HepG2 (cell line): Measurements from ENCODE around the gene FUZ. TPM values are rescaled to one million over a fixed set of nuclear protein-coding genes. Genes with fewer than 3 reads are reported as not detected.
A peak's percentile ranks its signal among the peaks of the same experiment; 100 is the strongest.

ENCODE experiments used
- ATAC-seq: fragments of 200-7000 bp; cut with Tn5 transposase; 3 replicates; pipeline ENCODE4 v1.9.1; 2020; ENCODE audit warnings: mild to moderate bottlenecking, moderate library complexity
- BruUV-seq: library from RNA; stranded (reverse); fragments of 400-500 nt; replicated peaks from 2 replicates; lab custom pipeline; 2021; lab: Mats Ljungman, UMichigan
- CTCF ChIA-PET: fragments of 300-600 bp; formaldehyde crosslinking; extraction: SDS; loops from one replicate; lab custom pipeline; 2021; ENCODE audit warnings: low total read pairs, inconsistent platforms, low intra/inter-chr PET ratio; lab: Yijun Ruan, JAX
- POLR2A ChIA-PET: fragments of 350-600 bp; sonication (Branson Sonifier 250); formaldehyde crosslinking; loops from one replicate; lab custom pipeline; 2020; ENCODE audit warnings: antibody characterized with exemption, inconsistent platforms; lab: Yijun Ruan, JAX
- DNase-seq: peaks from one replicate; pipeline ENCODE4 v3.0.0-alpha.2; 2015; ENCODE audit warnings: low spot score
- FAIRE-seq: peaks from 3 replicates; lab custom pipeline; 2011; peaks lifted over from hg19 to GRCh38; lab: Jason Lieb, UNC
- H2AFZ ChIP-seq: one replicate; pipeline ENCODE4 v1.6.1; 2011; ENCODE audit warnings: low read length, inconsistent platforms
- H3K27ac ChIP-seq: fragments of 300-600 bp; 3 replicates; pipeline ENCODE4 v1.8.0; 2011; ENCODE audit warnings: mixed run types, mild to moderate bottlenecking, mixed read lengths, low read length, inconsistent platforms; ENCODE audit not compliant: insufficient read depth; ENCODE audit errors: extremely low read length
- H3K27me3 ChIP-seq, 2 experiments: fragments of 200-600 bp in 1 of 2; 2 replicates in 1 of 2; 3 replicates in 1 of 2; pipeline versions ENCODE4 v1.6.0 to v1.8.0; 2011; ENCODE audit warnings: low read length in 2 of 2, mild to moderate bottlenecking in 2 of 2, moderate library complexity in 2 of 2, inconsistent platforms in 1 of 2; ENCODE audit not compliant: insufficient read depth in 2 of 2, control insufficient read depth in 1 of 2
- H3K36me3 ChIP-seq, 2 experiments: fragments of 200-600 bp in 1 of 2; replicated peaks in 1 of 2; 2 replicates in 1 of 2; 3 replicates in 1 of 2; pipeline versions ENCODE4 v1.5.1 to v1.8.0; 2011; ENCODE audit warnings: low read length in 2 of 2, inconsistent platforms in 1 of 2; ENCODE audit not compliant: insufficient read depth in 2 of 2, control insufficient read depth in 1 of 2
- H3K4me1 ChIP-seq: 2 replicates; pipeline ENCODE4 v1.5.1; 2012; ENCODE audit warnings: low read length, inconsistent platforms; ENCODE audit not compliant: insufficient read depth
- H3K4me2 ChIP-seq: 2 replicates; pipeline ENCODE4 v1.6.0; 2011; ENCODE audit warnings: low read depth, low read length, inconsistent platforms
- H3K4me3 ChIP-seq, 3 experiments: fragments of 200-600 bp in 1 of 3; sonication (generic), shearing (Covaris generic) in 1 of 3; replicated peaks in 1 of 3; 2 replicates each; pipeline ENCODE4 v1.5.1; 2011 to 2016; ENCODE audit warnings: low read length in 3 of 3, inconsistent platforms in 2 of 3, low read depth in 2 of 3, mild to moderate bottlenecking in 2 of 3, control low read depth in 1 of 3, mixed read lengths in 1 of 3; ENCODE audit not compliant: insufficient read depth in 1 of 3
- H3K79me2 ChIP-seq: one replicate; pipeline ENCODE4 v1.6.1; 2011; ENCODE audit warnings: low read length, inconsistent platforms; ENCODE audit not compliant: insufficient read depth
- H3K9ac ChIP-seq: 2 replicates; pipeline ENCODE4 v1.6.0; 2011; ENCODE audit warnings: mild to moderate bottlenecking, low read depth, low read length, inconsistent platforms; ENCODE audit not compliant: insufficient read depth
- H3K9me3 ChIP-seq: 2 replicates; pipeline ENCODE4 v1.5.1; 2012; ENCODE audit warnings: mild to moderate bottlenecking, low read length
- H4K20me1 ChIP-seq: 2 replicates; pipeline ENCODE4 v1.6.0; 2011; ENCODE audit warnings: inconsistent platforms, mild to moderate bottlenecking, low read length, moderate library complexity; ENCODE audit not compliant: insufficient read depth
- BRF2 ChIP-seq: sonication (generic); formaldehyde crosslinking; IDR thresholded peaks from 2 replicates; pipeline ENCODE4 v1.8.1; 2022; ENCODE audit warnings: mild to moderate bottlenecking, missing genetic modification reagents
- ETV5 ChIP-seq: IDR thresholded peaks from 2 replicates; pipeline ENCODE4 v1.6.1; 2018; ENCODE audit warnings: missing biosample characterization, missing genetic modification reagents, inconsistent platforms, borderline replicate concordance
- MAF1 ChIP-seq: sonication (generic); formaldehyde crosslinking; IDR thresholded peaks from 2 replicates; pipeline ENCODE4 v1.5.0; 2020; ENCODE audit warnings: missing genetic modification reagents, borderline replicate concordance
- PLRG1 ChIP-seq: fragments of 450-650 bp; conservative IDR thresholded peaks from 2 replicates; pipeline ENCODE4 v1.6.1; 2016
- PRMT3 ChIP-seq: sonication (generic); formaldehyde crosslinking; IDR thresholded peaks from 2 replicates; pipeline ENCODE4 v1.8.1; 2022; ENCODE audit warnings: low read depth, mild to moderate bottlenecking, moderate library complexity, missing genetic modification reagents, borderline replicate concordance
- RELA ChIP-seq: sonication (generic); formaldehyde crosslinking; IDR thresholded peaks from 2 replicates; pipeline ENCODE4 v1.4.0; 2020; ENCODE audit warnings: missing genetic modification reagents
- TIGD3 ChIP-seq: sonication (generic); formaldehyde crosslinking; IDR thresholded peaks from 2 replicates; pipeline ENCODE4 v1.5.1; 2020; ENCODE audit warnings: mild to moderate bottlenecking, missing genetic modification reagents, borderline replicate concordance
- XRCC5 ChIP-seq: fragments of 200-400 bp; formaldehyde crosslinking; optimal IDR thresholded peaks from 2 replicates; pipeline ENCODE3; 2017; ENCODE audit warnings: mild to moderate bottlenecking, low read length
- ZBTB38 ChIP-seq: sonication (generic); formaldehyde crosslinking; IDR thresholded peaks from 2 replicates; pipeline ENCODE4 v1.5.1; 2020; ENCODE audit warnings: mild to moderate bottlenecking, missing genetic modification reagents
- ZKSCAN8 ChIP-seq: IDR thresholded peaks from 2 replicates; pipeline ENCODE4 v1.6.1; 2016; ENCODE audit warnings: borderline replicate concordance, missing genetic modification reagents, missing compliant biosample characterization
- ZNF251 ChIP-seq: sonication (generic); formaldehyde crosslinking; IDR thresholded peaks from 2 replicates; pipeline ENCODE4 v1.9.0; 2021; ENCODE audit warnings: mild to moderate bottlenecking, missing genetic modification reagents
- ZNF546 ChIP-seq: sonication (generic); formaldehyde crosslinking; conservative IDR thresholded peaks from 2 replicates; pipeline ENCODE4 v1.8.1; 2023; ENCODE audit warnings: mild to moderate bottlenecking, missing genetic modification reagents
- ZNF605 ChIP-seq: sonication (generic); formaldehyde crosslinking; IDR thresholded peaks from 2 replicates; pipeline ENCODE4 v1.8.0; 2022; ENCODE audit warnings: mild to moderate bottlenecking, missing genetic modification reagents
- ZNF792 ChIP-seq: IDR thresholded peaks from 2 replicates; pipeline ENCODE4 v1.6.1; 2016
- WGBS: methylation state at CpG from one replicate; pipeline ENCODE4 v1.1.6; 2017; ENCODE audit warnings: low lambda C conversion rate; 5-methylcytosine and 5-hydroxymethylcytosine counted together
- in situ Hi-C: cut with HindIII; loops from 2 replicates; pipeline ENCODE4 v1.10.0; 2017; ENCODE audit warnings: low pct_unique_long_range_greater_than_20kb; ENCODE audit not compliant: extremely low pct_ligation_motif_present
- intact Hi-C: fragments of 100-400 bp; cut with micrococcal nuclease; formaldehyde crosslinking; loops from one replicate; pipeline ENCODE4 v1.10.0; 2022; ENCODE audit not compliant: unreplicated experiment
- polyA plus RNA-seq, 8 experiments: library from polyadenylated mRNA; depleted of rRNA in 3 of 8; stranded (reverse) in 7 of 8; unstranded in 1 of 8; fragments of >200 nt; fragmentation: Illumina TruSeq in 4 of 8; extraction: Trizol in 4 of 8; gene quantifications; 2 replicates each; pipeline versions ENCODE4 v1.2.1 to v1.2.3, GENCODE V29; 2011 to 2016; ENCODE audit warnings: low read depth in 4 of 8, missing spikeins in 1 of 8, mixed read lengths in 1 of 8; ENCODE audit not compliant: insufficient read depth in 1 of 8
- total RNA-seq, 5 experiments: library from RNA; depleted of rRNA; stranded (reverse); fragments of >200 nt; fragmentation: Illumina TruSeq; extraction: Trizol; gene quantifications; 2 replicates each; pipeline ENCODE4 v1.2.3, GENCODE V29; 2016; ENCODE audit warnings: low read depth in 1 of 5
- TF ChIP-seq, protein P1 (sequence below): sonication (generic); formaldehyde crosslinking; conservative IDR thresholded peaks from 2 replicates; pipeline ENCODE4 v1.4.0; 2020; ENCODE audit warnings: missing genetic modification reagents
- TF ChIP-seq, protein P2 (sequence below): sonication (generic); formaldehyde crosslinking; IDR thresholded peaks from 2 replicates; pipeline ENCODE4 v1.5.1; 2020; ENCODE audit warnings: missing genetic modification reagents, mild to moderate bottlenecking, borderline replicate concordance
- TF ChIP-seq, protein P3 (sequence below): sonication (generic); formaldehyde crosslinking; IDR thresholded peaks from 2 replicates; pipeline ENCODE4 v1.5.1; 2020; ENCODE audit warnings: missing genetic modification reagents, mild to moderate bottlenecking, borderline replicate concordance

Gene FUZ
- total and polyA plus RNA-seq, 2 of the 13 experiments (the other 11 are each of a cell fraction or from before 2014, with no cell fraction given), result 0.08 TPM; not detected in 1

GRCh38 chr19:49850221-49850486 is 37.1 kb upstream of the FUZ start:
- in situ Hi-C loops, result no loop called here
- ATAC-seq, result no peak
- Histone ChIP-seq H4K20me1 (peaks cover 23% of the 10 kb centered on the region), H3K27me3 (no peaks in the 10 kb centered on the region; a peak in 1 of 5 replicates), H3K27ac (peak overlapping the region; percentile 100), H3K36me3 (peaks cover 10 to 12% of the 10 kb centered on the region in 2 experiments; a peak in 4 of 5 replicates), H3K4me1 (peaks cover 30% of the 10 kb centered on the region), H3K9me3 (no peaks in the 10 kb centered on the region), H3K79me2 (peaks cover 24% of the 10 kb centered on the region), H3K4me2 (peak overlapping the region; percentile 73), H2AFZ (no peak overlapping the region), H3K4me3 (peak overlapping the region; percentile 89 to 93 (median 90)), H3K9ac (peak overlapping the region; percentile 96)
- BruUV-seq, result no TSS peak
- ChIA-PET POLR2A (interaction anchor here (0.6 to 3.1 kb wide), 12 partner anchors 11 to 164 kb away, joined by 3 to 29 read pairs (median 8); partner anchors contain the start of genes AKT1S1, AP2A1, ATF5 and NUP62), CTCF (no interaction called here)
- intact Hi-C loops, result no loop called here
- FAIRE-seq, result no peak
- WGBS, result 68% methylated on average over 12 of the region's 12 CpGs
- no peak for DNase-seq
- 0 out of 2 replicates have a peak, but pooled peaks have one; percentile 3 for TF ChIP-seq MAF1
- TF ChIP-seq, protein P1, sequence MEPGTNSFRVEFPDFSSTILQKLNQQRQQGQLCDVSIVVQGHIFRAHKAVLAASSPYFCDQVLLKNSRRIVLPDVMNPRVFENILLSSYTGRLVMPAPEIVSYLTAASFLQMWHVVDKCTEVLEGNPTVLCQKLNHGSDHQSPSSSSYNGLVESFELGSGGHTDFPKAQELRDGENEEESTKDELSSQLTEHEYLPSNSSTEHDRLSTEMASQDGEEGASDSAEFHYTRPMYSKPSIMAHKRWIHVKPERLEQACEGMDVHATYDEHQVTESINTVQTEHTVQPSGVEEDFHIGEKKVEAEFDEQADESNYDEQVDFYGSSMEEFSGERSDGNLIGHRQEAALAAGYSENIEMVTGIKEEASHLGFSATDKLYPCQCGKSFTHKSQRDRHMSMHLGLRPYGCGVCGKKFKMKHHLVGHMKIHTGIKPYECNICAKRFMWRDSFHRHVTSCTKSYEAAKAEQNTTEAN (CRISPR knock-in tag), result 0 out of 2 replicates have a peak, but pooled peaks have one; percentile 2
- TF ChIP-seq ZKSCAN8 (CRISPR knock-in tag), result 0 out of 2 replicates have a peak, but pooled peaks have one; percentile 34
- TF ChIP-seq TIGD3, result no peak
- no peak for TF ChIP-seq XRCC5
- no peak for TF ChIP-seq RELA (CRISPR knock-in tag)
- TF ChIP-seq PRMT3 (CRISPR knock-in tag), result no peak
- no peak; the same call in 1 of the 2 replicates for TF ChIP-seq ZNF792 (CRISPR knock-in tag)
- no peak for TF ChIP-seq PLRG1
- TF ChIP-seq ZNF605, result 0 out of 2 replicates have a peak, but pooled peaks have one; percentile 33
- TF ChIP-seq ZBTB38 (CRISPR knock-in tag), result 0 out of 2 replicates have a peak, but pooled peaks have one; percentile 29
- TF ChIP-seq ZNF546, result no peak
- no peak for TF ChIP-seq ZNF251 (CRISPR knock-in tag)
- TF ChIP-seq ETV5 (CRISPR knock-in tag), result 0 out of 2 replicates have a peak, but pooled peaks have one; percentile 1
- TF ChIP-seq BRF2 (CRISPR knock-in tag), result no peak
- TF ChIP-seq, protein P2, sequence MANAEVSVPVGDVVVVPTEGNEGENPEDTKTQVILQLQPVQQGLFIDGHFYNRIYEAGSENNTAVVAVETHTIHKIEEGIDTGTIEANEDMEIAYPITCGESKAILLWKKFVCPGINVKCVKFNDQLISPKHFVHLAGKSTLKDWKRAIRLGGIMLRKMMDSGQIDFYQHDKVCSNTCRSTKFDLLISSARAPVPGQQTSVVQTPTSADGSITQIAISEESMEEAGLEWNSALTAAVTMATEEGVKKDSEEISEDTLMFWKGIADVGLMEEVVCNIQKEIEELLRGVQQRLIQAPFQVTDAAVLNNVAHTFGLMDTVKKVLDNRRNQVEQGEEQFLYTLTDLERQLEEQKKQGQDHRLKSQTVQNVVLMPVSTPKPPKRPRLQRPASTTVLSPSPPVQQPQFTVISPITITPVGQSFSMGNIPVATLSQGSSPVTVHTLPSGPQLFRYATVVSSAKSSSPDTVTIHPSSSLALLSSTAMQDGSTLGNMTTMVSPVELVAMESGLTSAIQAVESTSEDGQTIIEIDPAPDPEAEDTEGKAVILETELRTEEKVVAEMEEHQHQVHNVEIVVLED (CRISPR knock-in tag), result no peak
- TF ChIP-seq, protein P3, sequence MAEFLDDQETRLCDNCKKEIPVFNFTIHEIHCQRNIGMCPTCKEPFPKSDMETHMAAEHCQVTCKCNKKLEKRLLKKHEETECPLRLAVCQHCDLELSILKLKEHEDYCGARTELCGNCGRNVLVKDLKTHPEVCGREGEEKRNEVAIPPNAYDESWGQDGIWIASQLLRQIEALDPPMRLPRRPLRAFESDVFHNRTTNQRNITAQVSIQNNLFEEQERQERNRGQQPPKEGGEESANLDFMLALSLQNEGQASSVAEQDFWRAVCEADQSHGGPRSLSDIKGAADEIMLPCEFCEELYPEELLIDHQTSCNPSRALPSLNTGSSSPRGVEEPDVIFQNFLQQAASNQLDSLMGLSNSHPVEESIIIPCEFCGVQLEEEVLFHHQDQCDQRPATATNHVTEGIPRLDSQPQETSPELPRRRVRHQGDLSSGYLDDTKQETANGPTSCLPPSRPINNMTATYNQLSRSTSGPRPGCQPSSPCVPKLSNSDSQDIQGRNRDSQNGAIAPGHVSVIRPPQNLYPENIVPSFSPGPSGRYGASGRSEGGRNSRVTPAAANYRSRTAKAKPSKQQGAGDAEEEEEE (CRISPR knock-in tag), result no peak
